Measurements from ENCODE around the gene C18orf32.
"Not testable (repeated sequence)": the region's sequence is repeated elsewhere in the genome, so short reads cannot be mapped to it uniquely, and the experiment has no call there.

GRCh38 chr18:49452534-49452933 lies 34.5 kb downstream of the C18orf32 start:
- TF ChIP-seq CTCF (IDR thresholded peaks at IDR 0.05; ENCODE audit: extremely low read depth in 1 of 2, insufficient read depth in 1 of 2, low read depth in 1 of 2, low read length in 2 of 2); POLR2A (IDR thresholded peaks at IDR 0.05; ENCODE audit: low read depth, low read length); EZH2 (IDR thresholded peaks at IDR 0.05; ENCODE audit: borderline replicate concordance, low read depth, low read length, severe bottlenecking); MAX (IDR thresholded peaks at IDR 0.05; ENCODE audit: insufficient read depth, insufficient read length): not testable (repeated sequence)

Data from endothelial cell of umbilical vein (primary cell).